ENCODE results near the gene PRPS1L1. TPM values are rescaled to one million over a fixed set of nuclear protein-coding genes. Genes with fewer than 3 reads are reported as not detected.

The PRPS1L1 gene
- total RNA-seq (2021) (not detected in 2 replicates), Bru-seq, nascent RNA (not detected), BruChase-seq, experiment 1, labeled RNA remaining after a 2-hour chase (not detected), BruChase-seq, experiment 2, labeled RNA remaining after a 6-hour chase (not detected)
- long read RNA-seq, result 0 reads

- Histone ChIP-seq H3K27ac (ENCODE audit: low read depth, low read length, poor library complexity, severe bottlenecking) (no peak within 1 kb of the TSS), H3K4me3 (ENCODE audit: low read depth, low read length, poor library complexity, severe bottlenecking) (no peak within 1 kb of the TSS), H3K9me3 (ENCODE audit: low read depth, low read length, poor library complexity, severe bottlenecking) (no peaks in the 10 kb centered on the region), H3K4me1 (ENCODE audit: insufficient read depth, low read length, poor library complexity, severe bottlenecking) (no peaks in the 10 kb centered on the region), H3K27me3 (replicated peaks; ENCODE audit: insufficient read depth, low read depth, low read length, poor library complexity) (no peaks in the 10 kb centered on the region), H3K36me3 (ENCODE audit: insufficient read depth, low read length, poor library complexity, severe bottlenecking) (no peaks in the 10 kb centered on the region)
- CTCF ChIA-PET, result no interaction called here
- no peak for TF ChIP-seq EZH2 (IDR thresholded peaks at IDR 0.05; ENCODE audit: borderline replicate concordance, low read depth, low read length, poor library complexity, severe bottlenecking)
- BruUV-seq (replicated peaks), result no TSS peak
- POLR2A ChIA-PET (ENCODE audit: low non-redundant PET), result no interaction called here
- intact Hi-C loops (cut with micrococcal nuclease; ENCODE audit: unreplicated experiment), result no loop called here
- no peak for DNase-seq (ENCODE audit: low spot score)
These were observed at the start of gene PRPS1L1 for GRCh38 chr7:18027628-18028027. PRPS1L1 (minus strand) TSS chr7:18027846.

DNA sequence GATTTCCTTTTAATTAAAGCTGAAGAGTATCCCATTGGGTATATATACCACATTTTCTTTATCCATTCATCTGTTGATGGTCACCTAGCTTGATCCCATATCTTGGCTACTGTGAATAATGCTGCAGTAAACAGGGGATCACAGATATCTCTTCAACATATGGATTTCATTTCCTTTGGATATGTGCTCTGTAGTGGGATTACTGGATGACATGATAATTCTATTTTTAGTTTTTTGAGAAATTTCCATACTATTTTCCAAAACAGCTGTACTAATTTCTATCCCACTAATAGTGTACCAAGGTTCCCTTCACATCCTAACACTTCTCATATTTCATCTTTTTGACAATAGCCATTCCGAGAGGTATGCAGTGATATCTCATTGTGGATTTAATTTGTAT is 48.8 kb upstream of the PRPS1L1 start:
- BruUV-seq (replicated peaks), result no TSS peak
- ChIA-PET CTCF (no interaction called here), POLR2A (ENCODE audit: low non-redundant PET) (no interaction called here)
- Histone ChIP-seq H3K27ac (ENCODE audit: low read depth, low read length, poor library complexity, severe bottlenecking) (no peak overlapping the region), H3K4me3 (ENCODE audit: low read depth, low read length, poor library complexity, severe bottlenecking) (no peak overlapping the region), H3K27me3 (replicated peaks; ENCODE audit: insufficient read depth, low read depth, low read length, poor library complexity) (no peaks in the 10 kb centered on the region), H3K36me3 (ENCODE audit: insufficient read depth, low read length, poor library complexity, severe bottlenecking) (no peaks in the 10 kb centered on the region), H3K9me3 (ENCODE audit: low read depth, low read length, poor library complexity, severe bottlenecking) (no peaks in the 10 kb centered on the region), H3K4me1 (ENCODE audit: insufficient read depth, low read length, poor library complexity, severe bottlenecking) (no peaks in the 10 kb centered on the region)
- DNase-seq (ENCODE audit: low spot score), result no peak
- TF ChIP-seq EZH2 (IDR thresholded peaks at IDR 0.05; ENCODE audit: borderline replicate concordance, low read depth, low read length, poor library complexity, severe bottlenecking) (no peak), CTCF (conservative IDR thresholded peaks at IDR 0.05; ENCODE audit: low read depth, low read length) (no peak)
- intact Hi-C loops (cut with micrococcal nuclease; ENCODE audit: unreplicated experiment), result no loop called here

GRCh38 chr7:18068745-18069144 is 41.1 kb upstream of the PRPS1L1 start:
- POLR2A ChIA-PET (ENCODE audit: low non-redundant PET), result no interaction called here
- no peaks in the 10 kb centered on the region for H3K27me3 ChIP-seq (replicated peaks; ENCODE audit: insufficient read depth, low read depth, low read length, poor library complexity)
- no peaks in the 10 kb centered on the region for H3K4me1 ChIP-seq (ENCODE audit: insufficient read depth, low read length, poor library complexity, severe bottlenecking)
- intact Hi-C loops (cut with micrococcal nuclease; ENCODE audit: unreplicated experiment), result loop anchor here (10.0 kb wide), 1 partner anchor 256 kb away; no protein-coding TSS in a partner anchor
- no peak for DNase-seq (ENCODE audit: low spot score)
- CTCF ChIA-PET, result no interaction called here
- TF ChIP-seq CTCF (conservative IDR thresholded peaks at IDR 0.05; ENCODE audit: low read depth, low read length) (no peak), EZH2 (IDR thresholded peaks at IDR 0.05; ENCODE audit: borderline replicate concordance, low read depth, low read length, poor library complexity, severe bottlenecking) (no peak)
- H3K27ac ChIP-seq (ENCODE audit: low read depth, low read length, poor library complexity, severe bottlenecking), result no peak overlapping the region
- H3K9me3 ChIP-seq (ENCODE audit: low read depth, low read length, poor library complexity, severe bottlenecking), result no peaks in the 10 kb centered on the region
- H3K36me3 ChIP-seq (ENCODE audit: insufficient read depth, low read length, poor library complexity, severe bottlenecking), result no peaks in the 10 kb centered on the region
- H3K4me3 ChIP-seq (ENCODE audit: low read depth, low read length, poor library complexity, severe bottlenecking), result no peak overlapping the region
- no TSS peak for BruUV-seq (replicated peaks)

- ChIA-PET POLR2A (ENCODE audit: low non-redundant PET) (no interaction called here), CTCF (interaction anchor here (0.6 to 1.0 kb wide), 2 partner anchors 287 to 294 kb away, joined by 3 to 4 read pairs; no protein-coding TSS in a partner anchor)
- no peaks in the 10 kb centered on the region for H3K27me3 ChIP-seq (replicated peaks; ENCODE audit: insufficient read depth, low read depth, low read length, poor library complexity)
- no peak overlapping the region for H3K4me3 ChIP-seq (ENCODE audit: low read depth, low read length, poor library complexity, severe bottlenecking)
- DNase-seq (ENCODE audit: low spot score), result peak; percentile 42
- no peaks in the 10 kb centered on the region for H3K9me3 ChIP-seq (ENCODE audit: low read depth, low read length, poor library complexity, severe bottlenecking)
- H3K36me3 ChIP-seq (ENCODE audit: insufficient read depth, low read length, poor library complexity, severe bottlenecking), result no peaks in the 10 kb centered on the region
- TF ChIP-seq EZH2 (IDR thresholded peaks at IDR 0.05; ENCODE audit: borderline replicate concordance, low read depth, low read length, poor library complexity, severe bottlenecking) (no peak), CTCF (conservative IDR thresholded peaks at IDR 0.05; ENCODE audit: low read depth, low read length) (peak; percentile 71)
- BruUV-seq (replicated peaks), result no TSS peak
- H3K4me1 ChIP-seq (ENCODE audit: insufficient read depth, low read length, poor library complexity, severe bottlenecking), result no peaks in the 10 kb centered on the region
- intact Hi-C loops (cut with micrococcal nuclease; ENCODE audit: unreplicated experiment), result loop anchor here (10.0 kb wide), 1 partner anchor 260 kb away; no protein-coding TSS in a partner anchor
- no peak overlapping the region for H3K27ac ChIP-seq (ENCODE audit: low read depth, low read length, poor library complexity, severe bottlenecking)
These were observed 36.7 kb upstream of the PRPS1L1 start for GRCh38 chr7:18064242-18064838.

Data from A673 (cell line).